SK-N-SH (cell line): ENCODE results near the gene FFAR2. TPM values are rescaled to one million over a fixed set of nuclear protein-coding genes. Genes with fewer than 3 reads are reported as not detected.

ENCODE experiments used
- CTCF ChIA-PET: fragments of 300-600, 350-600 bp; formaldehyde crosslinking; extraction: SDS; loops from one replicate; lab custom pipeline; 2021; lab: Yijun Ruan, JAX
- POLR2A ChIA-PET: fragments of 350-600 bp; sonication (Branson Sonifier 250); formaldehyde crosslinking; extraction: SDS; loops from one replicate; lab custom pipeline; 2020; ENCODE audit warnings: antibody characterized with exemption, inconsistent platforms; lab: Yijun Ruan, JAX
- DNase-seq: peaks from one replicate; pipeline ENCODE4 v3.0.0; 2012
- H2AFZ ChIP-seq: fragments of 200-600 bp; sonication (generic); 2 replicates; pipeline ENCODE4 v1.8.1; 2016; ENCODE audit warnings: antibody characterized with exemption, mild to moderate bottlenecking, low read depth
- H3F3A ChIP-seq: fragments of 200-600 bp; sonication (generic); replicated peaks from 2 replicates; pipeline ENCODE3; 2016; ENCODE audit warnings: antibody characterized with exemption, mild to moderate bottlenecking; ENCODE audit not compliant: insufficient read depth
- H3K27ac ChIP-seq, 2 experiments: fragments of 200-500 bp in 1 of 2; fragments of 200-600 bp in 1 of 2; sonication (Bioruptor generic) in 1 of 2; sonication (generic), shearing (Covaris generic) in 1 of 2; 2 replicates each; pipeline versions ENCODE4 v1.5.1 to v1.6.1; 2014 to 2016; ENCODE audit warnings: low read depth in 2 of 2, inconsistent platforms in 1 of 2, low read length in 1 of 2, mild to moderate bottlenecking in 1 of 2, mixed read lengths in 1 of 2
- H3K27me3 ChIP-seq: fragments of 200-600 bp; sonication (generic), shearing (Covaris generic); 2 replicates; pipeline ENCODE4 v1.6.1; 2016; ENCODE audit warnings: mixed run types; ENCODE audit not compliant: insufficient read depth
- H3K36me3 ChIP-seq, 2 experiments: fragments of 200-500 bp in 1 of 2; fragments of 200-600 bp in 1 of 2; sonication (Bioruptor generic) in 1 of 2; sonication (generic) in 1 of 2; replicated peaks in 1 of 2; 2 replicates each; pipeline versions ENCODE3 to v1.5.1; 2014 to 2016; ENCODE audit warnings: low read length in 1 of 2, mild to moderate bottlenecking in 1 of 2; ENCODE audit not compliant: insufficient read depth in 2 of 2, control insufficient read depth in 1 of 2
- H3K4me1 ChIP-seq, 2 experiments: fragments of 200-500 bp in 1 of 2; fragments of 200-600 bp in 1 of 2; sonication (Bioruptor generic) in 1 of 2; sonication (generic), shearing (Covaris generic) in 1 of 2; 2 replicates each; pipeline versions ENCODE4 v1.5.1 to v1.6.1; 2014 to 2016; ENCODE audit warnings: low read depth in 1 of 2, low read length in 1 of 2, mixed run types in 1 of 2; ENCODE audit not compliant: insufficient read depth in 2 of 2, control insufficient read depth in 1 of 2
- H3K4me2 ChIP-seq: fragments of 200-600 bp; sonication (generic), shearing (Covaris generic); 2 replicates; pipeline ENCODE4 v1.6.1; 2017; ENCODE audit warnings: mixed run types
- H3K4me3 ChIP-seq, 2 experiments: fragments of 200-500 bp in 1 of 2; fragments of 200-600 bp in 1 of 2; sonication (Bioruptor generic) in 1 of 2; sonication (generic), shearing (Covaris generic) in 1 of 2; 2 replicates each; pipeline versions ENCODE4 v1.5.1 to v1.8.1; 2014 to 2016; ENCODE audit warnings: low read depth in 2 of 2, inconsistent platforms in 1 of 2, low read length in 1 of 2, mild to moderate bottlenecking in 1 of 2, mixed read lengths in 1 of 2, moderate library complexity in 1 of 2
- H3K79me2 ChIP-seq: fragments of 200-600 bp; sonication (generic); 2 replicates; pipeline ENCODE4 v1.8.1; 2017; ENCODE audit warnings: mild to moderate bottlenecking; ENCODE audit not compliant: insufficient read depth
- H3K9ac ChIP-seq: fragments of 200-600 bp; sonication (generic); 2 replicates; pipeline ENCODE4 v1.6.1; 2017; ENCODE audit warnings: mixed run types
- H3K9me2 ChIP-seq: fragments of 200-600 bp; sonication (generic); 2 replicates; pipeline ENCODE4 v1.6.1; 2017; ENCODE audit warnings: mixed run types
- H3K9me3 ChIP-seq: fragments of 200-600 bp; sonication (generic); 2 replicates; pipeline ENCODE4 v1.6.1; 2017; ENCODE audit warnings: mixed run types, mild to moderate bottlenecking, moderate library complexity
- H4K20me1 ChIP-seq: fragments of 200-600 bp; sonication (generic); 2 replicates; pipeline ENCODE4 v1.6.1; 2017; ENCODE audit warnings: mild to moderate bottlenecking, mixed run types; ENCODE audit not compliant: insufficient read depth
- ELF1 ChIP-seq: IDR thresholded peaks from 2 replicates; pipeline ENCODE4 v1.4.0; 2012
- GABPA ChIP-seq: IDR thresholded peaks from 2 replicates; pipeline ENCODE4 v1.4.0; 2012; ENCODE audit warnings: low read depth, mild to moderate bottlenecking
- MAX ChIP-seq: IDR thresholded peaks from 2 replicates; pipeline ENCODE4 v1.4.0; 2012; ENCODE audit warnings: low read depth
- MXI1 ChIP-seq: IDR thresholded peaks from 2 replicates; pipeline ENCODE4 v1.6.1; 2012; ENCODE audit warnings: mild to moderate bottlenecking, low read depth, low read length, improper control_type of control experiment
- NFIC ChIP-seq: IDR thresholded peaks from 2 replicates; pipeline ENCODE4 v1.4.0; 2012; ENCODE audit warnings: borderline replicate concordance
- NRF1 ChIP-seq: IDR thresholded peaks from 2 replicates; pipeline ENCODE4 v1.6.1; 2012; ENCODE audit warnings: low read depth, mild to moderate bottlenecking, low read length
- PBX3 ChIP-seq: IDR thresholded peaks from 2 replicates; pipeline ENCODE4; 2012
- RFX5 ChIP-seq: IDR thresholded peaks from 2 replicates; pipeline ENCODE4 v1.6.1; 2012; ENCODE audit warnings: mild to moderate bottlenecking, improper control_type of control experiment, low read length
- RXRA ChIP-seq: IDR thresholded peaks from 2 replicates; pipeline ENCODE4 v1.4.0; 2012; ENCODE audit warnings: low read depth, mild to moderate bottlenecking, borderline replicate concordance
- SIN3A ChIP-seq: IDR thresholded peaks from 2 replicates; pipeline ENCODE4 v1.6.1; 2012; ENCODE audit warnings: low read depth, mild to moderate bottlenecking, low read length, moderate library complexity, borderline replicate concordance
- SMC3 ChIP-seq: IDR thresholded peaks from 2 replicates; pipeline ENCODE4 v1.6.1; 2012; ENCODE audit warnings: low read depth, low read length, improper control_type of control experiment
- TCF12 ChIP-seq: IDR thresholded peaks from 2 replicates; pipeline ENCODE4 v1.4.0; 2012
- TEAD4 ChIP-seq: IDR thresholded peaks from 2 replicates; pipeline ENCODE4 v1.4.0; 2012; ENCODE audit warnings: mild to moderate bottlenecking, borderline replicate concordance; ENCODE audit not compliant: insufficient read depth
- YY1 ChIP-seq: IDR thresholded peaks from 2 replicates; pipeline ENCODE4 v1.4.0; 2012; ENCODE audit warnings: low read depth, mild to moderate bottlenecking
- ZBTB33 ChIP-seq: IDR thresholded peaks from 2 replicates; pipeline ENCODE4 v1.4.0; 2012; ENCODE audit warnings: low read depth, borderline replicate concordance
- WGBS: methylation state at CpG from one replicate; pipeline ENCODE4 v1.1.6; 2017; ENCODE audit warnings: low lambda C conversion rate; 5-methylcytosine and 5-hydroxymethylcytosine counted together
- polyA plus RNA-seq, 3 experiments: library from polyadenylated mRNA; depleted of rRNA; stranded (reverse); fragments of >200 nt; gene quantifications; 2 replicates each; pipeline ENCODE4 v1.2.3, GENCODE V29; 2012
- TF ChIP-seq, protein P1 (sequence below): IDR thresholded peaks from 2 replicates; pipeline ENCODE4 v1.4.0; 2012; ENCODE audit warnings: low read depth, borderline replicate concordance
- TF ChIP-seq, protein P2 (sequence below): fragments of 200-600 bp; sonication (generic); IDR thresholded peaks from 2 replicates; pipeline ENCODE4 v1.6.1; 2017; ENCODE audit warnings: antibody characterized with exemption, mild to moderate bottlenecking, moderate library complexity

FFAR2 gene
- polyA plus RNA-seq, 1 of the 3 experiments (the other 2 are of a cell fraction), result not detected

GRCh38 chr19:35457173-35457572 lies 9.1 kb downstream of the FFAR2 start:
- no peak for DNase-seq
- no peaks in the 10 kb centered on the region for H3K79me2 ChIP-seq
- 39% methylated on average over 5 of the region's 5 CpGs for WGBS
- TF ChIP-seq RXRA (no peak), NRF1 (no peak), PBX3 (no peak), YY1 (no peak), GABPA (no peak), TCF12 (no peak), MAX (no peak), SIN3A (no peak), SMC3 (no peak), ELF1 (no peak), NFIC (no peak), ZBTB33 (no peak), TEAD4 (no peak), RFX5 (no peak), MXI1 (no peak)
- TF ChIP-seq, protein P1, sequence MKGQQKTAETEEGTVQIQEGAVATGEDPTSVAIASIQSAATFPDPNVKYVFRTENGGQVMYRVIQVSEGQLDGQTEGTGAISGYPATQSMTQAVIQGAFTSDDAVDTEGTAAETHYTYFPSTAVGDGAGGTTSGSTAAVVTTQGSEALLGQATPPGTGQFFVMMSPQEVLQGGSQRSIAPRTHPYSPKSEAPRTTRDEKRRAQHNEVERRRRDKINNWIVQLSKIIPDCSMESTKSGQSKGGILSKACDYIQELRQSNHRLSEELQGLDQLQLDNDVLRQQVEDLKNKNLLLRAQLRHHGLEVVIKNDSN, result no peak
- TF ChIP-seq, protein P2, sequence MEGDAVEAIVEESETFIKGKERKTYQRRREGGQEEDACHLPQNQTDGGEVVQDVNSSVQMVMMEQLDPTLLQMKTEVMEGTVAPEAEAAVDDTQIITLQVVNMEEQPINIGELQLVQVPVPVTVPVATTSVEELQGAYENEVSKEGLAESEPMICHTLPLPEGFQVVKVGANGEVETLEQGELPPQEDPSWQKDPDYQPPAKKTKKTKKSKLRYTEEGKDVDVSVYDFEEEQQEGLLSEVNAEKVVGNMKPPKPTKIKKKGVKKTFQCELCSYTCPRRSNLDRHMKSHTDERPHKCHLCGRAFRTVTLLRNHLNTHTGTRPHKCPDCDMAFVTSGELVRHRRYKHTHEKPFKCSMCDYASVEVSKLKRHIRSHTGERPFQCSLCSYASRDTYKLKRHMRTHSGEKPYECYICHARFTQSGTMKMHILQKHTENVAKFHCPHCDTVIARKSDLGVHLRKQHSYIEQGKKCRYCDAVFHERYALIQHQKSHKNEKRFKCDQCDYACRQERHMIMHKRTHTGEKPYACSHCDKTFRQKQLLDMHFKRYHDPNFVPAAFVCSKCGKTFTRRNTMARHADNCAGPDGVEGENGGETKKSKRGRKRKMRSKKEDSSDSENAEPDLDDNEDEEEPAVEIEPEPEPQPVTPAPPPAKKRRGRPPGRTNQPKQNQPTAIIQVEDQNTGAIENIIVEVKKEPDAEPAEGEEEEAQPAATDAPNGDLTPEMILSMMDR, result no peak
- TF ChIP-seq, all 33 proteins: peak for 0
- Histone ChIP-seq H3K9ac (no peak overlapping the region), H3K27ac (no peak overlapping the region), H3F3A (no peaks in the 10 kb centered on the region), H3K4me3 (no peak overlapping the region), H2AFZ (no peak overlapping the region), H3K9me2 (no peaks in the 10 kb centered on the region), H3K9me3 (no peaks in the 10 kb centered on the region), H3K4me1 (peaks cover 0 to 5% of the 10 kb centered on the region in 2 experiments; a peak in 1 of 4 replicates), H3K4me2 (no peak overlapping the region), H3K27me3 (peaks cover 19% of the 10 kb centered on the region; the same call in 1 of the 2 replicates), H3K36me3 (no peaks in the 10 kb centered on the region), H4K20me1 (no peaks in the 10 kb centered on the region)
- CTCF ChIA-PET, result no interaction called here
- POLR2A ChIA-PET, result no interaction called here
